ENCODE results near the gene CCNT2. TPM values are rescaled to one million over a fixed set of nuclear protein-coding genes. Genes with fewer than 3 reads are reported as not detected.
"Not testable (repeated sequence)": the region's sequence is repeated elsewhere in the genome, so short reads cannot be mapped to it uniquely, and the experiment has no call there.

The CCNT2 gene
- total RNA-seq, 2 experiments from 2014 or later: 32.8 to 45.1 TPM

GRCh38 chr2:134900151-134900550, 18.5 kb upstream of the CCNT2 start:
- no peak overlapping the region for H3K4me2 ChIP-seq (ENCODE audit: low read length)
- no peaks in the 10 kb centered on the region for H3K36me3 ChIP-seq (ENCODE audit: insufficient read depth, low read length)
- H3K4me1 ChIP-seq (ENCODE audit: insufficient read depth, low read length, poor library complexity, severe bottlenecking): no peaks in the 10 kb centered on the region
- no peaks in the 10 kb centered on the region for H3K9me3 ChIP-seq (ENCODE audit: low read length)
- intact Hi-C loops (cut with micrococcal nuclease; ENCODE audit: unreplicated experiment): no loop called here
- DNase-seq (ENCODE audit: low spot score): no peak
- H2AFZ ChIP-seq (ENCODE audit: low read length): no peak overlapping the region
- no peak overlapping the region for H3K27ac ChIP-seq (ENCODE audit: low read depth, low read length, poor library complexity, severe bottlenecking)
- H3K4me3 ChIP-seq (ENCODE audit: low read depth, low read length, poor library complexity, severe bottlenecking): no peak overlapping the region
- TF ChIP-seq, protein P1, sequence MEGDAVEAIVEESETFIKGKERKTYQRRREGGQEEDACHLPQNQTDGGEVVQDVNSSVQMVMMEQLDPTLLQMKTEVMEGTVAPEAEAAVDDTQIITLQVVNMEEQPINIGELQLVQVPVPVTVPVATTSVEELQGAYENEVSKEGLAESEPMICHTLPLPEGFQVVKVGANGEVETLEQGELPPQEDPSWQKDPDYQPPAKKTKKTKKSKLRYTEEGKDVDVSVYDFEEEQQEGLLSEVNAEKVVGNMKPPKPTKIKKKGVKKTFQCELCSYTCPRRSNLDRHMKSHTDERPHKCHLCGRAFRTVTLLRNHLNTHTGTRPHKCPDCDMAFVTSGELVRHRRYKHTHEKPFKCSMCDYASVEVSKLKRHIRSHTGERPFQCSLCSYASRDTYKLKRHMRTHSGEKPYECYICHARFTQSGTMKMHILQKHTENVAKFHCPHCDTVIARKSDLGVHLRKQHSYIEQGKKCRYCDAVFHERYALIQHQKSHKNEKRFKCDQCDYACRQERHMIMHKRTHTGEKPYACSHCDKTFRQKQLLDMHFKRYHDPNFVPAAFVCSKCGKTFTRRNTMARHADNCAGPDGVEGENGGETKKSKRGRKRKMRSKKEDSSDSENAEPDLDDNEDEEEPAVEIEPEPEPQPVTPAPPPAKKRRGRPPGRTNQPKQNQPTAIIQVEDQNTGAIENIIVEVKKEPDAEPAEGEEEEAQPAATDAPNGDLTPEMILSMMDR (conservative IDR thresholded peaks at IDR 0.05; ENCODE audit: low read length): no peak
- no peak for TF ChIP-seq EZH2phosphoT487 (IDR thresholded peaks at IDR 0.05; ENCODE audit: borderline replicate concordance, low read depth, low read length)
- CTCF ChIA-PET (ENCODE audit: unreplicated experiment): no interaction called here
- BruUV-seq (replicated peaks): no TSS peak
- H4K20me1 ChIP-seq (ENCODE audit: insufficient read depth, low read length): no peaks in the 10 kb centered on the region
- no peaks in the 10 kb centered on the region for H3K79me2 ChIP-seq (ENCODE audit: insufficient read depth, low read depth, low read length)
- H3K9me2 ChIP-seq (ENCODE audit: insufficient read depth, low read length): no peaks in the 10 kb centered on the region
- POLR2A ChIA-PET: interaction anchor here (1.2 kb wide), 1 partner anchor 238 kb away, joined by 3 read pairs; no protein-coding TSS in a partner anchor

DNA sequence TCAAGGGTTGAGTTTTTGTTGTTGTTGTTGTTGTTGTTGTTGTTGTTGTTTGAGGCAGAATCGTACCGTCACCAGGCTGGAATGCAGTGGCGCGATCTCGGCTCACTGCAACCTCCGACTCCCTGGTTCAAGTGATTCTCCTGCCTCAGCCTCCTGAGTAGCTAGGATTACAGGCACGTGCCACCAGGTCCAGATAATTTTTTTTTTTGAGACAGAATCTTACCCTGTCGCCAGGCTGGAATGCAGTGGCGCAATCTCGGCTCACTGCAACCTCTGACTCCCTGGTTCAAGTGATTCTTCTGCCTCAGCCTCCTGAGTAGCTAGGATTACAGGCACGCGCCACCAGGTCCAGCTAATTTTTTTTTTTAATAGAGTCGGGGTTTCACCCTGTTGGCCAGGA, 14.9 kb upstream of the CCNT2 start:
- POLR2A ChIA-PET: interaction anchor here (0.6 kb wide), 1 partner anchor 165 kb away, joined by 4 read pairs; no protein-coding TSS in a partner anchor
- H3K4me1 ChIP-seq (ENCODE audit: insufficient read depth, low read length, poor library complexity, severe bottlenecking); CTCF ChIA-PET (ENCODE audit: unreplicated experiment); H3K4me2 ChIP-seq (ENCODE audit: low read length); intact Hi-C loops (cut with micrococcal nuclease; ENCODE audit: unreplicated experiment); H3K9me2 ChIP-seq (ENCODE audit: insufficient read depth, low read length); H2AFZ ChIP-seq (ENCODE audit: low read length); BruUV-seq (replicated peaks); H3K4me3 ChIP-seq (ENCODE audit: low read depth, low read length, poor library complexity, severe bottlenecking); H3K27ac ChIP-seq (ENCODE audit: low read depth, low read length, poor library complexity, severe bottlenecking); H3K79me2 ChIP-seq (ENCODE audit: insufficient read depth, low read depth, low read length); H4K20me1 ChIP-seq (ENCODE audit: insufficient read depth, low read length); DNase-seq (ENCODE audit: low spot score); H3K9me3 ChIP-seq (ENCODE audit: low read length); H3K36me3 ChIP-seq (ENCODE audit: insufficient read depth, low read length): not testable (repeated sequence)

GRCh38 chr2:134905168-134905567, 13.5 kb upstream of the CCNT2 start:
- Histone ChIP-seq H3K79me2 (ENCODE audit: insufficient read depth, low read depth, low read length) (no peaks in the 10 kb centered on the region), H4K20me1 (ENCODE audit: insufficient read depth, low read length) (no peaks in the 10 kb centered on the region), H3K9me3 (ENCODE audit: low read length) (peaks cover 3% of the 10 kb centered on the region; the same call in 1 of the 2 replicates), H3K27ac (ENCODE audit: low read depth, low read length, poor library complexity, severe bottlenecking) (no peak overlapping the region), H3K36me3 (ENCODE audit: insufficient read depth, low read length) (no peaks in the 10 kb centered on the region), H3K9me2 (ENCODE audit: insufficient read depth, low read length) (no peaks in the 10 kb centered on the region), H3K4me1 (ENCODE audit: insufficient read depth, low read length, poor library complexity, severe bottlenecking) (no peaks in the 10 kb centered on the region), H2AFZ (ENCODE audit: low read length) (no peak overlapping the region), H3K4me3 (ENCODE audit: low read depth, low read length, poor library complexity, severe bottlenecking) (no peak overlapping the region), H3K4me2 (ENCODE audit: low read length) (no peak overlapping the region)
- CTCF ChIA-PET (ENCODE audit: unreplicated experiment): no interaction called here
- DNase-seq (ENCODE audit: low spot score): no peak
- no TSS peak for BruUV-seq (replicated peaks)
- TF ChIP-seq, protein P1 (conservative IDR thresholded peaks at IDR 0.05; ENCODE audit: low read length): no peak
- no peak for TF ChIP-seq EZH2phosphoT487 (IDR thresholded peaks at IDR 0.05; ENCODE audit: borderline replicate concordance, low read depth, low read length)
- POLR2A ChIA-PET: interaction anchor here (0.7 to 1.4 kb wide), 3 partner anchors 9 to 29 kb away, joined by 3 to 4 read pairs (median 3); no protein-coding TSS in a partner anchor
- intact Hi-C loops (cut with micrococcal nuclease; ENCODE audit: unreplicated experiment): no loop called here

Measured in OCI-LY7 (cell line).